Smooth muscle cell (in vitro differentiated cells): Measurements from ENCODE around the gene PTGR3. TPM values are rescaled to one million over a fixed set of nuclear protein-coding genes. Genes with fewer than 3 reads are reported as not detected.

Source experiments
- DNase-seq: peaks from one replicate; lab custom pipeline; 2025; ENCODE audit not compliant: unreplicated experiment; lab: John Stamatoyannopoulos, UW
- H2AFZ ChIP-seq: fragments of 200-600 bp; sonication (generic); 2 replicates; pipeline ENCODE4 v1.6.0; 2016; ENCODE audit warnings: antibody characterized with exemption, low read depth, mild to moderate bottlenecking
- H3F3A ChIP-seq: fragments of 200-600 bp; sonication (generic); 2 replicates; pipeline ENCODE4 v1.6.0; 2017; ENCODE audit warnings: antibody characterized with exemption, low read depth
- H3K27ac ChIP-seq: fragments of 200-600 bp; sonication (generic); 2 replicates; pipeline ENCODE4 v1.5.1; 2016; ENCODE audit warnings: low read depth, mild to moderate bottlenecking
- H3K27me3 ChIP-seq: fragments of 200-600 bp; sonication (generic); 2 replicates; pipeline ENCODE4 v1.6.1; 2016; ENCODE audit warnings: low read depth, mild to moderate bottlenecking
- H3K36me3 ChIP-seq: fragments of 200-600 bp; sonication (generic); 2 replicates; pipeline ENCODE4 v1.5.1; 2016; ENCODE audit warnings: low read depth
- H3K4me1 ChIP-seq: fragments of 200-600 bp; sonication (generic); 2 replicates; pipeline ENCODE4 v1.5.1; 2016; ENCODE audit warnings: low read depth
- H3K4me2 ChIP-seq: fragments of 200-600 bp; sonication (generic); 2 replicates; pipeline ENCODE4 v1.6.0; 2016; ENCODE audit warnings: mild to moderate bottlenecking
- H3K4me3 ChIP-seq: fragments of 200-600 bp; sonication (generic); 2 replicates; pipeline ENCODE4 v1.5.1; 2016; ENCODE audit warnings: mild to moderate bottlenecking
- H3K79me2 ChIP-seq: fragments of 200-600 bp; sonication (generic); 2 replicates; pipeline ENCODE4 v1.6.0; 2016; ENCODE audit warnings: low read depth, mild to moderate bottlenecking
- H3K9ac ChIP-seq: fragments of 200-600 bp; sonication (generic); 2 replicates; pipeline ENCODE4 v1.6.0; 2016; ENCODE audit warnings: low read depth
- H3K9me3 ChIP-seq: fragments of 200-600 bp; sonication (generic); replicated peaks from 2 replicates; pipeline ENCODE4 v1.5.1; 2016; ENCODE audit warnings: low read depth
- H4K20me1 ChIP-seq: fragments of 200-600 bp; sonication (generic); 2 replicates; pipeline ENCODE4 v1.6.0; 2016; ENCODE audit warnings: low read depth
- CTCF ChIP-seq: fragments of 200-600 bp; sonication (generic); IDR thresholded peaks from 2 replicates; pipeline ENCODE4 v1.5.1; 2017; ENCODE audit warnings: borderline replicate concordance, mild to moderate bottlenecking, antibody characterized with exemption; ENCODE audit not compliant: insufficient read depth, poor library complexity, severe bottlenecking
- WGBS: methylation state at CpG from one replicate; pipeline ENCODE4 v1.1.7; 2016; ENCODE audit warnings: low lambda C conversion rate; 5-methylcytosine and 5-hydroxymethylcytosine counted together
- polyA plus RNA-seq: library from polyadenylated mRNA; unstranded; fragments of >200 nt; fragmentation: Nextera tagmentation; extraction: Ambion mirVana; gene quantifications from 2 replicates; pipeline ENCODE4 v1.2.1, GENCODE V29; 2016
- total RNA-seq: library from RNA; depleted of rRNA; stranded (reverse); fragments of >200 nt; gene quantifications from 2 replicates; pipeline ENCODE4 v1.2.3, GENCODE V29; 2014

The PTGR3 gene
- total and polyA plus RNA-seq, 2 experiments from 2014 or later: 29.6 to 35.0 TPM

DNA sequence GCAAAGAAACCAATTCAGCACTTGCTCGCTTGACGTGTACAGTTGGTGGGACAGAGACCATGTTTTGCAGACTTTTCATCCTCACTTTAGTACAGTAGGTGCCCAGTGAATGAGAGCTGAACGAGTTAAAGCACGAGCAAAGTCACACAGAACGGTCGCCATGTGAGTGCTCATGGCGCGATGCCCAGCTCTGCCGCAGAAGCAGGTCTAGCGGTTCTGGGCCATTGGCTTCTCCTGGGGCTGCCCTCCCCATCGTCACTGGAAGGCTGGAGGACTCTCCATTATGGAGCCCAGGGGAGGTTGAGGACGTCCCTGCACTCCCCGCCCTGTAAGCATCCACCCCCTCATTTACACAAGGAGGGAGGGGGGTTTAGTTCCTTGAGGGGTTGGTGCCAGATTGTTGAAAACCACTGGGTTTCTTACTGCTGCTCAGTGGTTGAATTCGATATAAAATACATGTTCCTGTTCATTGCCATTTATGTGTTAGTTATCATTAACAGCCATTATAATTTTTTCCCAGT, 24.9 kb downstream of the PTGR3 start:
- Histone ChIP-seq H3K4me1 (no peaks in the 10 kb centered on the region), H3K9ac (no peak overlapping the region), H3K4me2 (no peak overlapping the region), H3K36me3 (no peaks in the 10 kb centered on the region), H3F3A (no peaks in the 10 kb centered on the region), H3K4me3 (no peak overlapping the region), H3K9me3 (no peaks in the 10 kb centered on the region), H3K27me3 (no peaks in the 10 kb centered on the region), H2AFZ (no peak overlapping the region), H4K20me1 (no peaks in the 10 kb centered on the region), H3K79me2 (no peaks in the 10 kb centered on the region), H3K27ac (no peak overlapping the region)
- 94% methylated on average over 14 of the region's 14 CpGs for WGBS
- no peak for TF ChIP-seq CTCF
- no peak for DNase-seq

GRCh38 chr18:75183524-75183923, 25.4 kb downstream of the PTGR3 start:
- WGBS: 55% methylated on average over 5 of the region's 5 CpGs
- Histone ChIP-seq H3K4me1 (no peaks in the 10 kb centered on the region), H2AFZ (no peak overlapping the region), H3K36me3 (no peaks in the 10 kb centered on the region), H3K79me2 (no peaks in the 10 kb centered on the region), H3F3A (no peaks in the 10 kb centered on the region), H3K27me3 (no peaks in the 10 kb centered on the region), H3K4me3 (no peak overlapping the region), H3K9me3 (no peaks in the 10 kb centered on the region), H4K20me1 (no peaks in the 10 kb centered on the region), H3K4me2 (no peak overlapping the region), H3K27ac (no peak overlapping the region), H3K9ac (no peak overlapping the region)
- no peak for TF ChIP-seq CTCF
- DNase-seq: no peak

- no peak for DNase-seq
- no peak for TF ChIP-seq CTCF
- Histone ChIP-seq H2AFZ (no peak overlapping the region), H3K27me3 (no peaks in the 10 kb centered on the region), H3K36me3 (no peaks in the 10 kb centered on the region), H3K4me1 (no peaks in the 10 kb centered on the region), H4K20me1 (no peaks in the 10 kb centered on the region), H3K27ac (no peak overlapping the region), H3K79me2 (no peaks in the 10 kb centered on the region), H3F3A (no peaks in the 10 kb centered on the region), H3K9ac (no peak overlapping the region), H3K9me3 (no peaks in the 10 kb centered on the region), H3K4me2 (no peak overlapping the region), H3K4me3 (no peak overlapping the region)
- WGBS: 92% methylated on average over 13 of the region's 13 CpGs
These were observed 28.9 kb downstream of the PTGR3 start for GRCh38 chr18:75179819-75180600.

GRCh38 chr18:75178376-75178775, 30.6 kb downstream of the PTGR3 start:
- Histone ChIP-seq H3K9ac (no peak overlapping the region), H3K4me2 (no peak overlapping the region), H3K79me2 (no peaks in the 10 kb centered on the region), H3F3A (no peaks in the 10 kb centered on the region), H3K36me3 (no peaks in the 10 kb centered on the region), H2AFZ (no peak overlapping the region), H3K9me3 (no peaks in the 10 kb centered on the region), H4K20me1 (no peaks in the 10 kb centered on the region), H3K27ac (no peak overlapping the region), H3K27me3 (no peaks in the 10 kb centered on the region), H3K4me3 (no peak overlapping the region), H3K4me1 (no peaks in the 10 kb centered on the region)
- no peak for DNase-seq
- 90% methylated on average over 11 of the region's 11 CpGs for WGBS
- no peak for TF ChIP-seq CTCF
